ENCODE data around the gene DACT3.
"Not testable (repeated sequence)": the region's sequence is repeated elsewhere in the genome, so short reads cannot be mapped to it uniquely, and the experiment has no call there.

The DACT3 gene

DNA sequence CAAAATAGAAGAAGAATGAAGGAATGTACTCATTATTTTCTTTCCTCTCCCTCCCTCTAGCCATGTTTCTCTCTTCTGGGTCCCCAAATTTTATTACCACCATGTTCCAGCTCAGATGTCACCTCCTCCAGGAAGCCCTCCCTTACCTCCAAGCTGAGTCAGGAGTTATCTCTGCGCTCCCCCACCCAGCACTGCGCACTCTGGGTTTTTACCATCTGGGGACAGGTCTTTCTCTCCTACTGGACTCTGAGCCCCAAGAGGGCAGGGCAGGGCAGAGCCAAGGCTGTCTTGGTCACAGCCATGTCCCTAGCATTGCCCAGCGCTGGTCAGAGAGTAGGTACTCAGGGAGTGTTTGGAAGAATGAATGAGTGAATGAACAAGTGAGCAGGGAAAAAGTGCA, 27.9 kb downstream of the DACT3 start:
- DNase-seq = no peak

DNA sequence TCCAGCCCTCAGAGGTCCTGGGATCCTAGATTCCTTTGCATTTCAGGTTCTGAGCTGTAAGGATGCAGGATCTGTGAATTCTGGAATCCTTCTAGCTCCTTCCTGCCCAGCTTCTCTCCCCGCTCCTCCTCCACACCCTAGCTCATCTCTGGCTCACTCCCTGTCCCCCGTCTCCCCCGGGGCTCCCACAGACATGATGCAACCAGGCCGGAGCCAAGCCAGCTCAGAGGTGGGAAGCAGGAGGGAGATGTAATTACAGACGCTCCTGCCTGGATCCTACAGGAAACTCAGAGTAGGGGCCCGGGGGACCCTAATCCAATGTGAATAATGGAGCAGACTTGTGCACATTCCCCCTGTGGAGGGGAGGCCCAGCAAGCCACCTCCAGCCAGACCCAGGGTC, 29.5 kb downstream of the DACT3 start:
- DNase-seq = peak; percentile 47

DNA sequence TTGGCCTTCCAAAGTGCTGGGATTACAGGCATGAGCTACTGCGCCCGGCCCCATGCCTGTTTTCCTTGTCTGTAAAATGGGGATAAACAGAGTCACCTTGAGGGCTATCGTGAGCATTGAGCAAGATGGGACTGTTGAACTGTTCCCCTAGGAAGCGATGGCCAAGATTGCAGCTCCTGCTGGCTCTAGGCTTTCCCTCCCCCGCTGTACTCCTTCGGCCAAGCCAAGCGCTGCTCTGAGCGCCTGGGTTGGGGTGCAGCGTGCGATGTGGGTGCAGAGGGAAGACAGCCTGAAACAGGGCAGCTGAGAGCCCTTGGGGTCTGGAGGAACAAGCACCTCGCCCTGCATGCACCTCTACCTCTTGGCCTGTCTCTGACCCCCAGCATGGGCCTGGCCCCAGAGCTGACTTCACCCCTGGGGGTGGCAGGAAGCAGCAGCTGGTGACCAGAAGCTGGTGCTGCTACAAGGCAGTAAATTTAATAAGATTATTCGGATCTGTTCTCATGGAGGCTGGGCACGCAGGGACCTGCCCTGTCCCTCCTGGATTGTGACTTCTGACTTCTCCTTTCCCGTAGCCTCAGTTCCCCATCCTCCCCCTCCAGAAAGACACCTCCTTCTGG, 30.3 kb downstream of the DACT3 start:
- DNase-seq = peak; percentile 52

DNA sequence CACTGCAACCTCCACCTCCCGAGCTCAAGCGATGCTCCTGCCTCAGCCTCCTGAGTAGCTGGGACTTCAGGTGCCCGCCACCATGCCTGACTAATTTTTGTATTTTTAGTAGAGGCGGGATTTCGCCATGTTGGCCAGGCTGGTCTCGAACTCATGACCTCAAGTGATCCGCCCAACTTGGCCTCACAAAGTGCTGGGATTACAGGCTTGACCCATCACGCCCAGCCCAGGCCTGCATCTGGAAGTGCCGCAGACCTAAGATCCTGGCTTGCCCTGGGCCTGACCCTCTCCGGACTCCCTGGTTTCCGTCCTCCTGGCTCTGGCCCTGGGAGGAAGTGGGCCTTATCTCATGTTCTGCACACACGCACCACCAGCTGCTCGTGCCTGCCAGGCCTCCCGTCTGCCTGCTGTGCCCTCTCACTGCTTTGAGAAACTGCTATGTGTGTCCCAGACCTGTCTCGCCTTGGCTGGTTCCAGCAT, 31.4 kb downstream of the DACT3 start:
- no peak for DNase-seq

DNA sequence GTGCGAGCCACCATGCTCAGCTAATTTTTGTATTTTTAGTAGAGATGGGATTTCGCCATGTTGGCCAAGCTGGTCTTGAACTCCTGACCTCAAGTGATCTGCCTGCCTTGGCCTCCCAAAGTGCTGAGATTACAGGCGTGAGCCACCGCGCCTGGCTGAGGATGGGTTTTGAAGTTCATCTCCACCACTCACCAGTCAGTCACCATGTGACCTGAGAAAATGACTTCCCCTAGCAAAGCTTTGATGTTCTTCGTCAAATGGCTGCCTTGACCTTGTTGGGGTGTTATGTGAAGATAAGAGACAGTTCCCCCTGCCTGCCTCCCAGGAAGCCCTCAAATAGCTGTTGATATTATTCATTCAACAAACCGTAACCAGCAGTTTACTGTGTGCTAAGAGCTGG, 32.0 kb downstream of the DACT3 start:
- not testable (repeated sequence) for DNase-seq

DNA sequence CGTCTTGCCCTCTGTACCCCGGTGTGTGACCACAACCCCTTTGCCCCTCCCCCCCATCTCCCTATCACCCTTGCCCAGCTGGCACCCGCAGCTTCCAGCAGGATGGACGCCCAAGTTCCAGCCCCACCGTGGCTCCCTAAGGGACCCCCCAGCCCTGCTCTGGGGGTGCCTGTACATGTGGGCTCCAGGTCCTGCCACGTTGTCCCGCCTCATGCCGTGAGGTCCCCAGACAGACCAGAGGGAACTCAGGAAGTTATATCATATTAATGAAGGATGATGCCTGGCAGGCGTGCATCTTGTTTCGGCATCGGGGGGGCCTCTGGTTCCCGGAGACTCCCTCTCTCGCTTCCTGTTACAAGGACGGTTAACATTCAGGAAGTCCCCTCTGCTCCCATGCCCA, 34.5 kb downstream of the DACT3 start:
- DNase-seq = no peak

DNA sequence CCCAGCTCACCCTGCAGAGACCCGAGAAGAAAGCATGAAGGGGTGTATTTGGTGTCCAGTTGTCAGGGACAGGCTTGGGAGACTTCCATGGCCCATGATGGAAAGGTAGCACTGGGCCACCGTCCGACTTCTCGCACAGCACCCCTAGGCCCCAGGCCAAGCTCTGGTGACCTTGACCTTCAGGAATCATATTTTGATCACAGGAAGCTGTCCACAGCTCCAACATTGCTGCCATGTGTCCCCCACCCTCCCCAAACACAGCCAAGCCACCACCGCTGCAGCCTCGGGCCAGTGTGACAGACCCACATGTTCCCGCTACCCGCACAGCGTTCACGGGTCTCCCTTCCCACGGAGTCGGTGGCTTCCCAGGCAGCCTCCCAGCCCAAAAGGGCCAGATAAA, 35.3 kb downstream of the DACT3 start:
- DNase-seq = no peak

DNA sequence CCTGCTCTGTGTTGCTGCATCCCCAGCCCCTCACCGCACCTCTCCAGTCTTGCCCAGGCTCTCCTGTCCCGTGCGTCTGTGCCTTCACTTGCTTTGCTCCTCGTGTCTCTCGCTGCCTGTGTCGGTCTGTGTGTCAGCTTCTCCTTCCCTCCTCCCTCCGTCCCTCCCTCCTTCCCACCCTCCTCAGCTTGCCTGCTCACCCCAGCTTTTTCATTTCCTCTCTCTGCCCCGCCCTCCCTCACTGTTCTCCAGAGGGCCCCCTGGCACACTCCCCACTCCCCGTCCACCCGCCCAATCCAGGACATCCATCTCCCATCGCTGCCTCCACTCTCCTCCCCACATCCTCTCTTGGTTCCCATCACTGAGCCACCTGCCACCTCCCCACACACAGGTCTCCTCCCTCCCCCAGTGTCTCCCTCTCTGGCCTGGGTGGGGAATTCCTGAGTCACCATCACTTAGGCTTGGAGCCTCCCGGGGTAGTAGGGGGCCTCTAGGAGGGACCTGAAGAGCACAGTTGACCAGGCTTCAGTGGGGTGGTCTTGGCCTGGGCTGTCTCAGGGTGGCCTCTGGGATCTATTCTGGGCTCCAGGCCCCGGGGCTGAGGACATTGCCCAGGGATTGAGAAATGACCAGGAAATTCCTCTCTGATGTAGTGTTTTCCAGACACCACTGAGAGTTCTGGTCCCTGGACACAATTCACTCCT, 35.9 kb downstream of the DACT3 start, which contains the start of gene PTGIR:
TSS of gene PTGIR (minus strand) at position 132 of the 704 bp plus-strand sequence. CDS start 864 bp downstream, outside the sequence.
- DNase-seq = no peak

DNA sequence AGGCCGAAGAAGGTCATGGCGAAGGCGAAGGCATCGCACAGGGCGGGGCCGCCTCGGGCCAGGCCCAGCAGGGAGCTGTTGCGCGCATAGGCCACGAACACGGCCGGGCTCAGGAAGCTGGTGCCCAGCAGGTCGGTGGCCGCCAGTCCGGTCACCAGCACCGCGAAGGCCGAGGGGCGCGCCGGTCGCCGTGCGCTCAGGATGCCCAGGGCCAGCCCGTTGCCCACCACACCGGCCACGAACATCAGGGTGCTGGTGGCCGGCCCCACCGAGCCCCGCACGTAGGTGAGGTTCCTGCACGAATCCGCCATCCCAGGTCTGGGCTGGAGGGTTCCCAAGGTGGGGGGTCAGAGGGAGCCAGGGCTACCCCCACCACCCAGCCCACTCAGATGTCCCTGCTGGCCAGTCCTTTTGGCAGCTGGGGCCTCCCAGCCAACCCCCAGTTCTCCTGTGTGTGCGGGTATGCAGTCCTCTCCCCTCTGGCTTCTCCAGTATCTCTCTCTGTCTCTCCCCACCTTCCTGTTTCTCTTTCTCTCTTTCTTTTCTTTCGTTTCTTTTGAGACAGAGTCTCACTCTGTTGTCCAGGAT, 37.0 kb downstream of the DACT3 start:
- no peak for DNase-seq

DNA sequence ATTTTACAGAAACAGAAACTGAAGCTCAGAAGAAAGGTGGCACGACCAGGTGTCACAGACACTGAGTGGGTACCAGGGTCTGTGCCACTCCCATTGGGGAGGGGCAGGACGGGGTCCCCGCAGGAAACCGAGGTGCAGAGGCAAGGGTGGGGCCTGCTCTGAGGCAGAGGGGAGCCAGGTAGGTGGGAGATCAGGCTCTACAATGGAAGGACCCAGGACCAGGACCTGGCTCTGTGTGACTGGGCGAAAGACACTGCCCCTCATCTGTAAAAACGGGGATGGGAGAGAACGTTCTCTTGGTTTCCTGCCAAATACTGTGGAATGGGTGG, 38.9 kb downstream of the DACT3 start:
- DNase-seq = no peak

DNA sequence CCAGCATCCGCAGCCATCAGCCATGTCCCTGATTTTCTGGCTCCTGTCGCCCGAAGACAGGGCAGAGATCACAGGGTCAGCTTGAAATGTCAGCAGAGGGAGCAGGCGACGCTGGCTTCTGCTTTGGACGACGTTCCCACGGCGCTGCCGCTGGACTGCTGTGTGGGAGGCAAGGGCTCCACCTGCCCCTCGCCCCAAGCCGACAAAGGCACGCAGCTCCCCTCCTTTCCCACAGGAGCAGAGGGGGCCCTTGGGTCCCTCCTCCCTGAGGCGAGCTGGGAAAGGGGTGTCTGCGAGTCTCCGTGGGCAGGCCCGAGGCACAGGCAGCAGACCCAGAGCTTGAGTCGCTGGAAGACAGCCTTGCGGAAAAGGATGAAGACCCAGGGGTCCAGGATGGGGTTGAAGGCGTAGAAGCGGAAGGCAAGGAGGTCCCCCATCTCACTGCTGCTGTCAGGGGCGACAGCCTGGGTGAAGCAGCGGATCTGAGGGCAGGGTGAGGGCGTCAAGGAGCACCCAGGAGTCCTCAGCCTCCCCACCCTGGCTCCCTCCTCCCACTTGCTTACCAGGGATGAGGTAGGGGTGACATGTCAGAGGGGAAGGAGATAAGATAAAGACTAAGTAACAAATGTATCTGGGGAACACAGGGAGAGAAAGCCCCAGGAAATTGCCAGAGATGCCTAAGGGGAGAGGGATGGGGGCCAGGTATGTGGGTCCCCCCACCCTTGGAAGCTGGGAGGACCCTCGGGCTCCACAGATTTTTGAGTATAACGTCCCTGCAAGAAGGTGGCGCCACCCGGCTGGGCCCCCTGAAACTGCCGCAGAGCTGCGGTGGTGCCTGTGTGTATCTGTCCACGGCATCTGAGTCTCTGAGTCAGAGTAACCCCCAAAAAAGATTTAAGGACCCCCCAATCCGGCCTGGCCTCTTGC, 39.5 kb downstream of the DACT3 start:
- DNase-seq = no peak

DNA sequence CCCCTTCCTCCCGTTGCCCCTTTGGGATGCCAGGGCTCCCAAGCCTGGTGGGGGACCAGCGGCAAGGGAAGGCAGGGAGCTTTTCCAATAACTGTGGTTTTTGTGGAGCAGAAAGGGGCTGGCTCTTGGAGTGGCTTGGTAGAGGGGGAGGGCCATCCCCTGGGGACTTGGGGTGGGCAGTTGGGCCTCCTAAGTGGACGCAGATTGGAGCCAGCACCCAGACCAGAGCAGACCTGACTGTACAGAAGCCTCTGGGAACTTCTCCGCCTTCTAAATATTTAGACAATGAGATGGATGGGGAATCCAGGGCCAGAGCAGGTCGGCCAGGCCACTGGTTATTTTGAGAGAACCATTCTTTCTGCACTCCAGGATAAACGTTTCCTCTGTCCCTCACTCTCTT, 40.3 kb downstream of the DACT3 start:
- no peak for DNase-seq

DNA sequence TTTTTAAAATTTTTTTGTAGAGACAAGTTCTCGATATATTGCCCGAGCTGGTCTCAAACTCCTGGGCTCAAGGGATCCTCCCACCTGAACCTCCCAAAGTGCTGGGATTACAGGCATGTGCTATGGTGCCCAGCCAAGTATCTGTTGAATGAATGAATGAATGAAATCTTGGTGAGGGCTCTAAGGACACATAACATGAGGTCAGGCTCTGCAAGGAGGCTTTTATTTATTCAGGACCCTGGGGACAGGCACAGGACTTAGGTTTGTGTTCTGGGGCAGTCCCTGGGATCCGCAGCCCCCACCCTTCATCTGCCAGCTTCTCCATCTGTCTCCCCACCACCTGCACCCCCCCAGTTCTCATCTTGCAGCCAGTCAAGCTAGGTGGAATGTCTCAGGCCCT, 40.7 kb downstream of the DACT3 start:
- no peak for DNase-seq

DNA sequence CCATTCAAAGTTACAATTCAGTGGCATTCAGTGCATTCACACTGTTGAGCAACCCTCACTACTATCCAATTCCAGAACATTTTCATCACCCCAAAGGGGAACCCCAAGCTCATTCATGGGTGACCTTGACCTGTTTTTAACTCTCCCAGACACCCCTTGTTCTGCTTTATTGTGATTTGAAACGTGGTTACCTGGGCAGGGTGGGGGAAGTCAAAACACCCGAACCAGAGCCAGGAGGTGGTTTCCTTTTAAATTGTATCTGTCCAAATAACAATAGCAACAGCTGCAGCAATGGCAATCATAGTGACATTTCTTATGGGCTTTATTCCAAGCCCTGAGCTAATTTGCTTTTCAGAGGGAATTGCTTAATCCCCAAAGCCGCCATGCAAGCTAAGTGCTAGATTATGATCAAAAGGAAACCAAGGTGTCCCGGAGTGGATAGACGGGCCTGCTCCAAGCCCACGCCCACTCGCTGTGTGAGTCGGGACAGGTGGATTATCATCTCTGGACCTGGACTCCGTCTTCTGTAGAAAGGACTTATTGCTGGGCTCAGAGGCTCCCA, 42.2 kb downstream of the DACT3 start:
- DNase-seq = peak; percentile 37

DNA sequence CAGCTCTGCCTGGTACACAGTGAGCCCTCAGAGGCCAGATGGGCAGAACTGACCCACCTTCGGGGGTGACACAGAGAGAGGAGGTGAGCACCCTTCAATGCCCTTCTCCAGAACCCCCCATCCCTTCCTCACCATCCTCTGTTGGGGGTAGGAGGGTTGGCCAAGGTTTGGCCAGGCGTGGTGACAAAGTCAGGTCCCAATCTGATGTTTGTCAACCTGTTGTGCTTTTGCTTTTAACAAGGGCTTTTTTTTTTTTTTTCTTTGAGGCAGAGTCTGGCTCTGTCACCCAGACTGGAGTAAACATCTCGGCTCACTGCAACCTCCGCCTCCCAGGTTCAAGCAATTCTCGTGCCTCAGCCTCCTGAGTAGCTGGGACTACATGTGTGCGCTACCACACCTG, 43.4 kb downstream of the DACT3 start:
- no peak for DNase-seq

DNA sequence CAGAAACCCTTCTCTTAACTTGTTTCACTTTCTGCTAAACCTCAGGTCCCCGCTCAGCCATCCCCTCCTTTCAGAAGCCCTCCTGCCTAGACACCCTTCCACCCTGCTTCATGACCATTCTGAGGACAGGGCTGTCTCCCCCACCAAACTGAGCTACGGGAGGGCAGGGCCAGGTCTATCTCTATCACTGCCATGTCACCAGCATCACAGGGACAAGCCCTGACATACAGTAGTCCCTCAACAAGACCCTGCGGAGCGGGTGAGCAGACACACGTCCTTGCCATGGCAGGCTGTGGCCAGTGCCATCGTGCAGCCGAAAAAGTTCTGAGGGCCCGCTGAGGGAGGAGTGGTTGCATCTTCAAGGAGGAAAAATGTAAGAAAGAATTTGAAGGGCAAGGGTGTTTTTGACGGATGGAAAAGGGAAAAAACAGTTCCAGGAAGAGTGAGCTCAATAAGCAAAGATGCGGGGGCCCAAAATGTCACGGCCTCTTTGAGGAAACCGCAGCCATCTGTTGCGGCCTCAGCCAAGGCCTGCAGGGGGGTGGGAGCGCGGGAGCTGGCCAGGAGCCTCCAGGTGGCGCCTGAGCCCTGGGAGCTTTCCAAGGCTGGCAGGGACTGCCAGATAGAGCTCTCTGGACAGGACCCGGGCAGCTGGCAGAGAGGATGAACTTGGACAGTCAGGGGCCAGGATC, 44.2 kb downstream of the DACT3 start:
- peak; percentile 81 for DNase-seq

DNA sequence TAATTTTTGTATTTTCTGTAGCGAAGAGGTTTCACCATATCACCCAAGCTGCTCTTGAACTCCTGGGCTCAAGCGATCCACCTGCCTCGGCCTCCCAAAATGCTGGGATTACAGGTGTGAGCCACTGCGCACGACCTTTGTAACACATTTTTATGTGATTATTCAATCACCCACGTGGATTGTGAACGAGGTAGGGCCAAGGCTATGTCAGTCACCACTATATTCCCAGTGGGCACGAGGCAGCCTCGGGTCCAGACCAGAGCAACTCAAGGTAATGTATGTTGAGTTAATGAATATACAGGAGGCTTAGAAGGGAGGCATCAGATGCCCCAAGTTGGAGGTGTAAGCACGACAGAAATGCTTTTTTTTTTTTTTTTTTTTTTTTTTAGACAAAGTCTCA, 45.0 kb downstream of the DACT3 start:
- no peak for DNase-seq

DNA sequence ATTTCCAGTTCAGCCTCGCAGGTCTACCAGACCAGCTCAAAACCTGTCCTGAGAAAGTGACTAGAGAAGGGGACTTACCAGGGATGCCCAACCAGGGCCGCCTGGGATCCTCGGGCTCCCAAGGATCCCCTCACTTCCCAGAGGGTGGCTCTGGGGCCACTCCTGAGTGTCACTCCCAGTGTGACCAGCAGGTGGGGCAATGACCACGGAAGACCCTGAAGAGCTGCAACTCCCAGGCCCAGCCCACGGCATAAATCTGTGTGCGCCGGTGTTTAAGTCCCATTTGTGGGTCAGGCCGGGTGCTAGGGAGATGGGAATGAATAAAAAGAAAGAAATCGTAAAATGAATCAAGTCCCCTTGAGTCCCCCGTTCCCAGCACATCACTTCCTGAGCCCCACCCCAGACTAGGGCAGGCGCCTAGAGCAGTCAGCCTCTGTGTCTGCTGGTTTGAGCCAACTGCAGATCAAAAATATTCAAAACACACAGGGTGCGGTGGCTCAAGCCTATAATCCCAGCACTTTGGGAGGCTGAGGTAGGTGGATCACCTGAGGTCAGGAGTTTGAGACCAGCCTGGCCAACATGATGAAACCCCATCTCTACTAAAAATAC, 46.8 kb downstream of the DACT3 start:
- peak; percentile 73 for DNase-seq

DNA sequence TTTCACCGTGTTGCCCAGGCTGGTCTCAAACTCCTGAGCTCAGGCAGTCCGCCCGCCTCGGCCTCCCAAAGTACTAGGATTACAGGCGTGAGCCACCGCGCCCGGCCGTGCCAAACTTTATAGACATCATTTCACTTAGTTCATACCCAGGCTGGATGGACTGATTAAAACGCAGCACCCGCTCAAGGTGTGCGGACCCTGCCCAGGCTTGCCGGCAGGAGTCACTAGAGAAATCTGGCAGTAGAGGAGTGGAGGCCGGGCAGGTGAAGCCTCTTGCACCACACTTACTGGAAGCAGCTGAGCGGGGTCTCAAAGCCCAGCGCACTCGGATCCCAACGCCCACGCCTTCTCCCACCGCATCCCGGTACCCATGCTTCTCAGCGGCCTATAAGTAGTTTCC, 47.5 kb downstream of the DACT3 start:
- no peak for DNase-seq

DNA sequence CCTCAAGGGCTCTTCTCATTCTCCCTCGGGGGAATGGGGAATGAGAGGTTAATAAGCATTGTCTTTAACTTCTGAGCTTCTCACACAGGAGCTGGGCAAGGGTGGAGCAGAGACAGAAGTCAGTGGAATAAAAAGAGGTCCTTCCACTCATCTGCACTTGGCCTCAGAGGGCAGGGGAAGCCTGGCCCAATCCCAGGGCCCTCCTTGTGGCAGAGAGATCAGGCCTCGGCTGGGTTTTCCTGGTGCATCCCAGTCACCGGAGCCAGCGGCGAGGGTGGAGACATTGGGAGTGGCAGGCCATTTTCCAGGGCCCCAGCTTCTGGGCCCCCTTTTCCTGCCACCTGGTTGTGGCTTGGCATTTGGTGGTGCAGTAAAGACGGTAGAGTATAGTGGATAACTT, 49.2 kb downstream of the DACT3 start:
- DNase-seq = no peak

DNA sequence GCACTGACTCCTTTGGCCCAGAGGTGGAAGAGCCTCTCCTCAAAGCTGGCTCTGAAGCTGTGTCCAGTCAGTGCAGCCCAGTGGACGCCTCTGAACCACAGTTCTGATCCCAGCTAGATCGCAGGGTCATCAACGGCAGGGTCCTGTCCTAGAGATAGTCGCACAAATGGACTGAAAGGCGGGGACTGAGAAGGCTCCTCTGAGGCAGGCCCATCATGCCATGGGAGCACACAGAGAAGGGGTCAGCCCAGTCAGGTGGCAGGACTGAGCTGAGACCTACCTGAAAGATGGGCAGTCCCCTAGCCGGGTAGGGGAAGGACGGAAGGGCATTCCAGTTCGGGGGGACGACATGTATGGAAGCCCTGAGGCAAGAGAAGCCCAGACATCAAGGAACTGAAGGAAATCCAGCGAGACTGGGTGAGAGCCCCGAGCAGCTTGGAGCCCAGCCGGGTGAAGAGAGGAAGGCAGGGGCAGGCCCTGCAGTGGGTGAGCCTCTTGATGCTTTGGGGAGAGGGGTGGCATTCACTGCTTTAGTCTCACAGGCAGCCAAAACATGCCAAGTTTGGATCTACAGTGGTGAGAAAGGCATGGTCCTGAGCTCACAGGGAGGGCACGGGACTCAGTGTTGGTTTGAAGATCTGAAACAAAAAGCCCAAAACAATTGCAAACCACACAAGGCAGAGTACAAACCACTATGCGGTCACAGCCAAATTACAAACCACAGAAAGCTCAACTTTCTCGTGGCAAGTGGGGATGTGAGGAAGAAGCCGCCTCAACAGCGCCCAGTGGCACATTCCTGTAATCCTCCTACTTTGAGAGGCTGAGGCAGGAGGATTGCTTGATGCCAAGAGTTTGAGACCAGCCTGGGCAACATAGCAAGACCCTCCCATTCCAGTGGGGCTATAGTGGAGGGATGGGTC, 49.9 kb downstream of the DACT3 start:
- DNase-seq = no peak
